IPS-NIHi7 (cell line): Measurements from ENCODE around the gene TSFM.

Experiments used
- DNase-seq: peaks from one replicate; pipeline ENCODE4 v3.0.0; 2012; ENCODE audit warnings: mixed read lengths; ENCODE audit errors: extremely low spot score

The TSFM gene

DNA sequence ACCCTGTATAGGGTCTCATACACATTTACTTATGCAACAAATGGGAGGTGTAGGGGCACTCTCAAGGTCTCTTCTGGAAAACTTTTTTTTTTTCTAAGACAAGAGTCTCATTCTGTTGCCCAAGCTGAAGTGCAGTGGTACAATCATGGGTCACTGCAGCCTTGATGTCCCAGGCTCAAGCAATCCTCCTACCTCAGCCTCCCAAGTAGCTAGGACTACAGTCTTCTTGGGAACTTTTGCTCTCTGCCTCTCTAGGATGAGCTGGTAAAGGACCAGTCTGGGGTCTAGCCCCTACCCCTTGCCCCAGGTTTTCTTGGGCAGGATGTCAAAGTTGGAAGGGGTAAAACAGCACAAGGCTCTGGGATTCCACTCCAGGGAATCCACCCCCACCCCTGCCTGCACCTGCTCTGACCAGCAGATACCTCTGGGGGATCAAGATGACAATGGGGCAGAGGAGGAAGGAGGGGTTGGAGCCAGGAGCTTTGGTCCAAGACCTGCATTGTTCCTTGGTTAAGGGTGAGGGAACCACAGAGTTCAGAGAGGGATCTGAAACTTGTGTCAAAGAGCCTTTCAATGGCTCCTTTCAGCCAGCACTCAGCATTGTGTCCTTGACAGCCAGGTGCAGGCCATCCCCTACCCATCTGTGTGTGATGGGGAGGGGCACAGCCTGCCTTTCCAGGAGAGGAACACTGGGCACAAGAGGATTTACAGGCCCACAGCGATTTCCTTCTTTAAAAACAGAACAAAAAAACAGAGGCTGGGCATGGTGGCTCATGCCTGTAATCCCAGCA is 51.7 kb downstream of the TSFM start:
- no peak for DNase-seq

DNA sequence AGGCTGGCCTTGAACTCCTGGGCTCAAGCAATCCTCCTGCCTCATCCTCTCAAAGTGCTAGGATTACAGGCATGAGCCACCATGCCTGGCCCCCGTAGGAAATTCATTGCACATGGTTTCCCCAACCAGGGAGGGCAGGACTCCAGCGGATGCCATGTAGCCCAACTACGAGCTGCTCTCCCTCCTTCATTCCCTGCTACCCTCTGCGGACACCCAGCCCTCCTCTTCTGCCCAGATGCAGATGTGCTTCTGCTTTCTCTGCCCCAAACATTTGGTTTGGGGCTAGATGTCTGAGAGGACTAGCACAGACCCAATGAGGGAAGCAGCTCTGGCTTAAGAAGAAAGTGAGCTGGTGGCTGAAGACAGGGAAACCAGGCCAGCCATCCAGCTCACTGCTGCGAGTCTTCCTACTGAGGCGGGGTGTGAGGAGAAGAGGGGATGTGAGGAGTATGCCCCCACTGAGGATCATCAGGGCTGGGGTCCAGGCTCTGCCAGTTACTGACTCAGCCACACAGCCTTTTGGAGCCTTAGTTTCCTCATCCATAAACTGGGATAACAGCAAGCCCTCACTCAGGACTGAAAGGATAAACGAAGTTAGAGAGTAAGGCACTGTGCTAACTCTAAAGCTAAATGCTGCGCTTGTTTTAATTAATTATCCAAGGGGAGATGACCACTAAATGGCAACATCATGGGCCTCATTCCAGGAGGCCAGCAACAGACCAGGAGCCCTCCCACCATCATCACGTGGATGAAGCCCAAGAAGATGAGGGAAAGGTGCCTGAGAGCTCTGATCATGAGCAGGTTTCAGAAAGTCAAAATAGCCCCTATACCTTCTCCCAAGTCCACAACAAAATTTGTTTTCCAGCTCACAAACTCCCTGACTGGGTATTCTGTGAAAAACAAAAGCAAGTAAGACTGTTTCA is 53.0 kb downstream of the TSFM start:
- no peak for DNase-seq

DNA sequence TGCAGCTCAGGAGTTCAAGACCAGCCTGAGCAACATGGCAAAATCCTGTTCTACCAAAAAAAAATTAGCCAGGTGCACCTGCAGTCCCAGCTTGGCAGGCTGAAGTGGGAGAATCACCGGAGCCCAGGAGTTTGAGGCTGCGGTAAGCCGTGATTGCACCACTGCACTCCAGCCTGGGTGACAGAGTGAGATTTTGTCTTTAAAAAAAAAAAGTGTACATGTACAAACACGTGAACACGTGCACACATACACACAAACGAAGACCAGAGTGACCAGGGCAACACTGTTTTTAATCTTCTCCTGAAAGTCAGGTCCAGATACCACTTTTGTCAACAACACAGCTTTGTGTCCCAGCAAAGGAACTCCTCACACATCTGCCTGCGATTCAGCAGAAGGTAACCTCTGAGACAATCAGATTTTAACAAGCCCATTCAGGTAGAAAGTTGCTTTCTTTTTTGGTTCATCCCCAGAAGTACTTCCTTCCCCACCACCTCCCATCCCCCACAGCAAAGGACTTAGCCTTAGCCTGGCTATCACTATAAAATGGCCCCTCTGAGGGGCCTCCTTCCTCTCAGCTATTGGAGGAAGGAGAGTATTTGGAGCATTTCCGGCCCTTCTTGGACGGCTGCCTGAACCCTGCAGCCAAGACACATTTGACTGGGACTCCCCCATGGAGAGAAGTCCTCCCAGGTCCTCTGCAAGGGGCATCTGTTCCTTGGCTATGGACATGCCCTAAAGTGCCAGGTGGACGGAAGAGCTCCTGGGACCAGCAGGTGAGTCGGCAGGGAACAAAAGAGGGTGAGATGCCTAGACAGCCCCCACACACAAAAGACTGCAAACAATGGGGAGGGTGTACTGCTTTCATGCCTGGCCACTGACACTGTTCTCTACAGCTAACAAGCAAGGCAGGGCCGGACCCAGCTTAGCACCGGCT is 54.1 kb downstream of the TSFM start:
- DNase-seq = peak; percentile 52

- DNase-seq = peak; percentile 43
These were observed 55.4 kb downstream of the TSFM start for GRCh38 chr12:57837864-57838562.

GRCh38 chr12:57838594-57839302 is 56.2 kb downstream of the TSFM start:
- DNase-seq = no peak

- DNase-seq = no peak
These were observed 57.4 kb downstream of the TSFM start for GRCh38 chr12:57839996-57840395.

DNA sequence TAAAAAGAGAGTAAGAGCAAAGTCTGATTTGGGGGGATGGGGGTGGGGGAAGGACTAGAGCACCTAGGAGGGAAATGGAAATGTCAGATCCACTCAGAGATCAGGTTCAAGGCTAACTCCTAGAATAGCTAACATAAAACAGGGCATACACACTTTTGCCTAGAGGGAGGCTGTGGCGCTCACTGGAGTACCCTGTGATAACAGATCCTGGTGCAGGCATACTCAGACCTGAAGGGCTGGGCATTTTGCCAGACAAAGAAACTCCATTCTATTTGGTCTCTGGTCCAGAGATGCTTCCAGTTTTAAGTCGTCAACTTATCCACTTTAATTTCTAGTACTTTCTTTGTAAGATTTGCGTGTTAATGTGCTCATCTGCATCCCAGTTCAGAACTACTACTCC is 58.1 kb downstream of the TSFM start:
- DNase-seq = no peak

DNA sequence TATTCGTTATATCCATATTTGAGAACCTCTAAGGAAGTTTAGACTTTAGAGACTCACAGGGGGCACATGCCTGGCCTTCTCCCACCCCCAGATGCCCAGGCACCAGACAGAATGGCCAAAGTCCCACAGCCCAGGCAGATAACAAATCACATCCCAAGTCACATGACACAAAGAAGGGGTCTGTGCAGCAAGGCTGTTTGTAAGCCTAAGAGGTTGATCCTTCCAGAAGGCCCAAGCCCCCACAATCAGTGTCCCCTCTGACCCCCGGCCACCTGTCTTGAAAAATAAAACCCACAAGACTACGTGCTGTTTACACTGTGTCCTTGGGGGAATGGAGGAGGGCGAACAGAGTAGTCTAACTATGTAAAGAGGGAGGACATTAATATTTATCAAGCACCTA is 58.9 kb downstream of the TSFM start:
- DNase-seq = no peak

DNA sequence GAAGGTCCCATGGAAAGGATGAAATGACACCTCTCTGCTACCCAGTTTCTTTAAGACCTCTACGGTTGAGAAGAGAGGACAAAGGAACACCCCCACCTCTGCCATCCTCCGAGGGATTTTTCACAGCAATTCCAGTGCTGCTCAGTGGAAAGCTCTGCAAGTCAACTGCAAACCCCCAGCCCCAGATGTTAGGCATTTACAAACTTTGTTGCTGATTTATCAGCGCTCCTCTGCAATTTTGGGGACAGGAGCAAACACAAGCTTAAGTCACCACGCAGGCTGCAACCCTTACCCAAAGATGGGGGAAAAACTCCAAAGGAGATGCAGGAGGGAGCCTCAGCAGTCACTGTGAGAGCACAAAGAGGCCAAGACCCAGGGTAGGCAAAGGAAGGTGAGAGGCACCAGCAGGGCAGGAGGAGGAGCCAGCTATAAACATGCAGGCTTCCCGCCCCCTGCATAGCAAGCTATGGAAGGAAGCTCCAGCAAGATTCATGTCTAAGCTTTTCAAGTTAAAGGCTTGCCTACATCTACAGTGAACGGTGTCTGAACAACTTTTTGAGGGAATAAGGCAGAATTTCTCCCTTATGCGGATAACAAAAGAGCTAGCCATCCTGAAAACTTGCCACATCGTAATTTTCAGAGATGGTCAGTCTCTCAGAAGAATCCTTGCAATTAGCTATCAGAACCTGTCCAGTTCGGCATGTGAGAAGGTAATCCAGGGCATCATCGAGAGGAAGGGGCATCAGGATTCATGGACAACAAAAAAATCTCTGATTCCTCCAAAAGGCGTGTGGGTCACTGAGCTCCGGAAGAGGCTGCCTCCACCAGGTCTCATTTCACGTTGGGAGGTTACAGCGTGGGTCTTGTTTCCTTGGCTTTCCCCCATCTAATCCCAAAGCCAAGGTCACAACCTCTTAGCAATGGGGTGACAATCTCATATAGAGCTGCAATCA is 60.0 kb downstream of the TSFM start:
- peak; percentile 67 for DNase-seq

- peak; percentile 64 for DNase-seq
These were observed 62.3 kb downstream of the TSFM start for GRCh38 chr12:57844709-57845477.

- DNase-seq = peak; percentile 58
These were observed 63.1 kb downstream of the TSFM start for GRCh38 chr12:57845478-57846284.

DNA sequence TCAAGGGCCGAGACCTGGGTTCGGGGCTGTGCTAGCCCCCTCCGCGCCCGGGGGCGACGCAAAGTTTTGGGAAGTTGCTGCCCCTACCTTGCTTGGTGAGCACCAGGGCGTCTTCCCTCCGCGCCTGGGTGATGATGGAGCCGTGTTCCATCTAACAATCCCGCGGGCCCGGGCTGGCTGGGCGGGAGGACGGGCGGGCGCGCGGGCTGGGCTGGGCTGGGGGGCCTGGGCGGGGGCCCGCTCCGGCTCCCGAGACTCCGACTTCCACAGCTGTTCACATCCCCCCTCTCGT is 63.6 kb downstream of the TSFM start:
- DNase-seq = no peak

DNA sequence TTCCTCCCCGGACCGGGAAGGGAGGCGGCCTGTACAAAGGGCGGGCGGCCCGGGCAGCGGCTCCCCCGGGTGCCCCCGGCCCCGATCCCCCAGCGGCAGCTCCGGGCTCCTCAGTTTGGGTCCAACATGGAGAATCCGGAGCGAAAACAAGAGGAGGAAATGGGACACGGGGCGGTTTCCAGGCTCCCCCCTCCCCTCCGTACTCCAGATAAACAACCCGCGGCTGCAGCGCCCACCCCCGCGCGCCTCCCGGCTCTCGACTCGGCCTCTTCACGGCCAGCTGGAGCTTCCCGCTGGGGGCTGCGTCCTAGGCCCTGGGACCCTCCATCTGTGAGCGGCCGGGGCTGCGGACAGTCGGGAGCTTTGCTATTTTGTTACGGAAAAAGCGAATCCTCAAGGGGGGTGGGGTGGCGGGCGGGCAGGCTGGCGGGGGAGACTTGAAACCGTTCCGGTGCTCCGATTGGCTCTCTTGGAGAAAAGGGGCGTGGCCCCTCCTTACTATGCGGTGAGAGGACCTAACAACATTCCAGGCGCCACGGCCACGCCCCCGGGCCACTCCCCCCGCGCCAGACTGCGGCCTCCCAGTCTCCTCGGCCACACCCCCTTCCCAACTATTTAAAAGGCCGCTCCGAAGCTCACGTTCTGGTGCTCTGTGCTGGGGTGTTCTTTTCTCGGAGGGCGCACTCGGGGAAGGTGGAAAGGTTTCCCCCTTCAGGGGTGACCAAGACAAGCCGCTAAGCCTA is 64.2 kb downstream of the TSFM start, which contains the start of gene CTDSP2:
Gene CTDSP2, minus strand, starts transcription at position 153 of the 743 bp plus-strand sequence. CDS start 294 bp downstream, outside the sequence.
- peak; percentile 99 for DNase-seq
